BLaER1 treated with 17β-estradiol and CSF1 and Interleukin-3, amounts not matched to agents 10 nM and 100 nM (cell line): Measurements from ENCODE around the gene PBX1.

ENCODE experiments used
- H3K27ac ChIP-seq, 11 experiments: shearing (Covaris generic); formaldehyde crosslinking; 2 replicates each; pipeline ENCODE4 v1.8.1; 2022
- H3K27me3 ChIP-seq, 11 experiments: shearing (Covaris generic); formaldehyde crosslinking; 2 replicates each; pipeline ENCODE4 v1.8.1; 2022
- H3K36me3 ChIP-seq, 11 experiments: shearing (Covaris generic); formaldehyde crosslinking; 2 replicates each; pipeline ENCODE4 v1.8.1; 2022
- H3K4me1 ChIP-seq, 10 experiments: shearing (Covaris generic); formaldehyde crosslinking; 2 replicates each; pipeline ENCODE4 v1.8.1; 2022
- H3K4me2 ChIP-seq, 11 experiments: shearing (Covaris generic); formaldehyde crosslinking; 2 replicates each; pipeline ENCODE4 v1.8.1; 2022
- H3K4me3 ChIP-seq, 10 experiments: shearing (Covaris generic); formaldehyde crosslinking; 2 replicates each; pipeline ENCODE4 v1.8.1; 2022
- H3K9ac ChIP-seq, 11 experiments: shearing (Covaris generic); formaldehyde crosslinking; 2 replicates each; pipeline ENCODE4 v1.8.1; 2022
- H3K9me3 ChIP-seq, 11 experiments: shearing (Covaris generic); formaldehyde crosslinking; replicated peaks in 1 of 11; 2 replicates each; pipeline ENCODE4 v1.8.1; 2022
- H4K20me1 ChIP-seq, 11 experiments: shearing (Covaris generic); formaldehyde crosslinking; 2 replicates each; pipeline ENCODE4 v1.8.1; 2022
- Cebpa-rat ChIP-seq, 11 experiments: shearing (Covaris generic); IDR thresholded peaks; 2 replicates each; pipeline ENCODE4 v1.8.1; 2022

PBX1 gene

DNA sequence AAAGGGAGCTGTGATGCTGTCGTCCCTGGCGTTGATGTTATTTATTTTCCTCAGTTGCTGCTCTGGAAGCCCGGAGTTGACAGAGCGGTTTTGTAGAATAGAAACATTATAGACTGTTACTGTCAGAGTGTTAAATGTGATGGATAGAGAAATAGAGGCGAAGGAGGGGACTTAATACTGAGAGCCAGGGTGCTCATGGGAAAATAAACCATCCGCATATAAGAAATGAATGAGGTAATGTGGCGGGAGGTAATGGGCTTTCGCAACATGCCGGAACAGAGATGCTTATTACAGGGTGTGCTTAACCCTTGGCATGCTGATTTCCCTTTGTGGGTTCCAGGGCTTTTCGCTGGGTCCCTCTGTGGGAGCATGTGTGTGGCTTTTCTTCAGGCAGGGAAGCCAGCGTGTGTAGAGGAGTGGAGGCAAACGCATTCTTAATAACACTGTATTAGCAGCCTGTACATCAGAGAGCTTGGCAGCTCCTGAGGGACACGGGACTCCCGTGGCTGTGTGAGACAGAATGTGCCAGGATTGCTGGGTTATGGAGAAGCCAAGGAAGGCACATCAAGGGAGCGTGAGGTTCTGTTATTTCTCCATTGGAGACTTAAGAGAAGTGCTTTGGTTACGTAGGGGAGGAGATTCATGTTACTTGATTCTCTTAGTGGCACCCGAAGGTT is 141.0 kb downstream of the PBX1 start:
- Histone ChIP-seq H3K4me3 (no peak overlapping the region), H3K4me2 (no peak overlapping the region), H4K20me1 (peaks cover 4 to 86% (median 32%) of the 10 kb centered on the region in 11 experiments; a peak in 18 of 22 replicates), H3K9me3 (no peaks in the 10 kb centered on the region), H3K4me1 (no peaks in the 10 kb centered on the region), H3K36me3 (peaks cover 0 to 73% (median 40%) of the 10 kb centered on the region in 11 experiments; a peak in 17 of 22 replicates), H3K9ac (no peak overlapping the region), H3K27me3 (peaks cover 0 to 7% (median 6%) of the 10 kb centered on the region in 11 experiments; a peak in 14 of 22 replicates), H3K27ac (no peak overlapping the region)
- peak in 2 of 11 experiments; percentile 21 to 30; a peak in 1 of 22 replicates for TF ChIP-seq Cebpa-rat (IDR thresholded peaks at IDR 0.05)

DNA sequence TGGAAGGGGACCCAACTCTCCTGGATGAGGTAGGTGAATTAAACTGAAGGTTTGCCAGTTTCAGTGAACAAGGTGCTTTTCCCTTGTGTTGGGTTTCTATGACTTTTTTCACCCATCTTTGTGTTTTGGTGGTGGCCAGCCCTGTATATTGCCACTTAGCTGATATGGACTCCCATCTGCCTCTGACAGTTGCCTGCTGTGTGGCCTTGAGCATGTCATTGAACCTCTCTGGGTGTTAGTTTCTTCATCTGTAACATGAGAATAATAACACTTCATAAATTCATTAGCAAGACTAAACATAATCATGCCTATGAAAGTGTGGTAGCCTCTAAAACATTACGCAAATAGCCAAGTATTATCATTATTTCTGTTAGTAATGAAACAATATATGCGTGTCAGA is 141.7 kb downstream of the PBX1 start:
- H3K4me3 ChIP-seq = no peak overlapping the region
- H3K4me1 ChIP-seq = peaks cover 0 to under 1% (median 0%) of the 10 kb centered on the region in 10 experiments; a peak in 2 of 20 replicates
- TF ChIP-seq Cebpa-rat (IDR thresholded peaks at IDR 0.05) = no peak
- no peaks in the 10 kb centered on the region for H3K9me3 ChIP-seq
- peaks cover 0 to 73% (median 40%) of the 10 kb centered on the region in 11 experiments; a peak in 17 of 22 replicates for H3K36me3 ChIP-seq
- no peak overlapping the region for H3K27ac ChIP-seq
- H3K27me3 ChIP-seq = peaks cover 0 to 7% (median 6%) of the 10 kb centered on the region in 11 experiments; a peak in 14 of 22 replicates
- peaks cover 4 to 93% (median 33%) of the 10 kb centered on the region in 11 experiments; a peak in 18 of 22 replicates for H4K20me1 ChIP-seq
- H3K4me2 ChIP-seq = no peak overlapping the region
- H3K9ac ChIP-seq = no peak overlapping the region

DNA sequence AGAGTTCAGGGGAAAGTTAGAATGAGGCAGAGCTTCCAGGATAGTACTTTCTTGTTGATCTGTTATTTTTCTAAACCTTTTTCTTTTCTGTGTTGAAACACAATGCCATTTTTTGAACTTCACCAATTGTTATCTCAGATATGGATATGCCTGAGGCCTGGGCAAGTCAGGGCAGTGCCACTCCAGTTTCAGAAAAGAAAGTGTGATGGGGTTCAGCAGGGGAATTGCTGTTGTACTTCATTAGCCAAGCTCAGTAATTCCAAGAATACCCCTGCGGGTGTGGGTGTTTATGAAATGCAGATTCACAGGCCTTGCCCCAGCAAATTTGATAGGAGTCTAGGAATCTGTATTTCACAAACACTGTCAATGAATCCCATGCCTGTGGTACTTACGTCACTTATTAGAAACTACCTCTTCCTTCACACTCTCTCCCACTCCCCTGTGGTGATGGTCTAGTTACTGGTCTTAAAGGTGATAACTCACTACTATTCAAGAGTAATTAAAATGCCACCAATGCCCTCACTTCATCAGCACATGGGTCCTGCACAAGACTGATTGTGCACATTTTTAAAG is 142.3 kb downstream of the PBX1 start:
- Histone ChIP-seq H3K4me3 (no peak overlapping the region), H3K9ac (no peak overlapping the region), H3K9me3 (no peaks in the 10 kb centered on the region), H3K4me2 (no peak overlapping the region), H4K20me1 (peaks cover 3 to 96% (median 34%) of the 10 kb centered on the region in 11 experiments; a peak in 18 of 22 replicates), H3K4me1 (peaks cover 0 to 7% (median 0%) of the 10 kb centered on the region in 10 experiments; a peak in 3 of 20 replicates), H3K27me3 (peaks cover 0 to 7% (median 6%) of the 10 kb centered on the region in 11 experiments; a peak in 14 of 22 replicates), H3K27ac (no peak overlapping the region), H3K36me3 (peaks cover 0 to 78% (median 42%) of the 10 kb centered on the region in 11 experiments; a peak in 17 of 22 replicates)
- no peak for TF ChIP-seq Cebpa-rat (IDR thresholded peaks at IDR 0.05)

DNA sequence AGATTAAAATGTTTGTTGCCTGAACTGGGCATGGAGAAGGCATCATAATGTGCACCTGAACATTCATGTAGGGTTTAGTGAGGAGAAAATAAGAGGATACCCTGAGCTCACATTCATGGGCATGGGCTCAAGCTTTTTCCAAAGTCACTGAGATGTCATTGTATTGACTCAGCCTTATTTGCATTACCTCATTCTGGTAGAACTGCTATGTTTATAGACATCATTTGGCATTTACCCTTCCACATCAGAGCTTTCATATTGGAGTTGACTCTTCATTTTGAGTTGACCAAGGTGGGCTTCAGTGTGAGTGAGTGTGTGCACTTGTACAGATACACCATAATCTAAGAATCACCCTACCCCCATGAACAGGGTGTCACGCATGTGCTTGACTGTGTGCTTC is 143.2 kb downstream of the PBX1 start:
- TF ChIP-seq Cebpa-rat (IDR thresholded peaks at IDR 0.05) = no peak

DNA sequence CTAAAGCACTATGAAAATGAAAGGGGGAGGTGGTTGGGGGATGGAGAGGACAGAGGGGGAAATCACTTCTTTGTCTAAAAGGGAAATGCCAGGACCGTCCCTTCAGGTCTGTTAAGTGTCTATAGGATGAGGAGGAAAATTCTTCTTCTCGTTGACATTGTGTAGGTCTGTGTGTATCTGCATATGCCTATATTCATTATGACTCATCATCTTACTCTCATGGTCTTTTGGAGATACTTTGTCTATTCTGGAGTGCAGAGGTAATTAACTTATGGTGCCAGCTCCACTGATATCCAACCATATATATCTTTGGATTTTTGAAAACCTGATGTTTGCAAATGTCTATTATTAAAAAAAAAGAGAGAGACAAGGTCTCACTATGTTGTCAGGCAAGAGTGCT is 143.7 kb downstream of the PBX1 start:
- peaks cover 0 to 96% (median 41%) of the 10 kb centered on the region in 11 experiments; a peak in 18 of 22 replicates for H4K20me1 ChIP-seq
- no peak overlapping the region; a peak in 1 of 22 replicates for H3K27ac ChIP-seq
- H3K4me2 ChIP-seq = no peak overlapping the region

More for the DNA sequence above, 143.2 kb downstream of the PBX1 start:
- peaks cover 0 to 7% (median 6%) of the 10 kb centered on the region in 11 experiments; a peak in 14 of 22 replicates for H3K27me3 ChIP-seq
- peaks cover 0 to 96% (median 38%) of the 10 kb centered on the region in 11 experiments; a peak in 18 of 22 replicates for H4K20me1 ChIP-seq
- H3K4me3 ChIP-seq = no peak overlapping the region
- H3K4me2 ChIP-seq = no peak overlapping the region
- no peaks in the 10 kb centered on the region for H3K9me3 ChIP-seq
- no peak overlapping the region for H3K9ac ChIP-seq
- H3K4me1 ChIP-seq = peaks cover 0 to 16% (median 0%) of the 10 kb centered on the region in 10 experiments; a peak in 3 of 20 replicates
- H3K27ac ChIP-seq = no peak overlapping the region
- peaks cover 0 to 78% (median 42%) of the 10 kb centered on the region in 11 experiments; a peak in 17 of 22 replicates for H3K36me3 ChIP-seq

GRCh38 chr1:164703463-164703862 is 144.5 kb downstream of the PBX1 start:
- peaks cover 0 to 97% (median 46%) of the 10 kb centered on the region in 11 experiments; a peak in 18 of 22 replicates for H4K20me1 ChIP-seq
- H3K36me3 ChIP-seq = peaks cover 3 to 80% (median 43%) of the 10 kb centered on the region in 11 experiments; a peak in 19 of 22 replicates
- no peaks in the 10 kb centered on the region for H3K9me3 ChIP-seq
- no peak for TF ChIP-seq Cebpa-rat (IDR thresholded peaks at IDR 0.05)
- H3K27ac ChIP-seq = no peak overlapping the region; a peak in 1 of 22 replicates
- H3K4me1 ChIP-seq = peaks cover 0 to 28% (median under 1%) of the 10 kb centered on the region in 10 experiments; a peak in 9 of 20 replicates
- H3K27me3 ChIP-seq = peaks cover 0 to 7% (median 6%) of the 10 kb centered on the region in 11 experiments; a peak in 14 of 22 replicates
- H3K4me3 ChIP-seq = no peak overlapping the region
- no peak overlapping the region for H3K4me2 ChIP-seq
- no peak overlapping the region for H3K9ac ChIP-seq

More for the DNA sequence above, 143.7 kb downstream of the PBX1 start:
- no peak overlapping the region for H3K9ac ChIP-seq
- H3K4me1 ChIP-seq = peaks cover 0 to 20% (median 0%) of the 10 kb centered on the region in 10 experiments; a peak in 5 of 20 replicates
- H3K4me3 ChIP-seq = no peak overlapping the region
- H3K36me3 ChIP-seq = peaks cover 0 to 77% (median 41%) of the 10 kb centered on the region in 11 experiments; a peak in 17 of 22 replicates
- no peak for TF ChIP-seq Cebpa-rat (IDR thresholded peaks at IDR 0.05)
- no peaks in the 10 kb centered on the region for H3K9me3 ChIP-seq
- peaks cover 0 to 7% (median 6%) of the 10 kb centered on the region in 11 experiments; a peak in 14 of 22 replicates for H3K27me3 ChIP-seq

- H3K27me3 ChIP-seq = peaks cover 0 to 7% (median 6%) of the 10 kb centered on the region in 11 experiments; a peak in 14 of 22 replicates
- no peak for TF ChIP-seq Cebpa-rat (IDR thresholded peaks at IDR 0.05)
- H3K4me3 ChIP-seq = no peak overlapping the region
- peaks cover 3 to 80% (median 43%) of the 10 kb centered on the region in 11 experiments; a peak in 19 of 22 replicates for H3K36me3 ChIP-seq
- no peak overlapping the region for H3K4me2 ChIP-seq
- H3K27ac ChIP-seq = no peak overlapping the region
- H4K20me1 ChIP-seq = peaks cover 0 to 97% (median 51%) of the 10 kb centered on the region in 11 experiments; a peak in 18 of 22 replicates
- no peaks in the 10 kb centered on the region for H3K9me3 ChIP-seq
- H3K4me1 ChIP-seq = peaks cover 0 to 34% (median 5%) of the 10 kb centered on the region in 10 experiments; a peak in 13 of 20 replicates
- H3K9ac ChIP-seq = no peak overlapping the region
Measured at GRCh38 chr1:164703960-164704411, 145.0 kb downstream of the PBX1 start.

DNA sequence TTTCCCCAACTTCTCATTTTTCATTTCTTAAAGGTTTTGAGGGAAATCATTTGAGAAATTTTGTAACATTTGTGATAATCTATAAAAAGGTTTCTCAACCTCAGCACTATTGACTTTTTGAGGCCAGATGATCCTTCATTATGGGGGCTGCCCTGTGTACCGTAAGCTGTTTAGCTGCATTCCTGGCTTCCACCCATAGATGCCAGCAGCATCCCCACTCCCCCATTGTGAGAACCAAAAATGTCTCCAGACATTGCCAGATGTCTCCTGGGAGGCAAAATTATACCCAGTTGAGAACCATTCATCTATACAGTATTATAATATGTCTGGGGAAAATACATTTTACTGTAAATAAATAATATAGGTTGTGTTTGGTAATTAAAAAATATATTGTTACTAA is 146.0 kb downstream of the PBX1 start:
- H3K4me2 ChIP-seq = no peak overlapping the region
- peaks cover 0 to 97% (median 45%) of the 10 kb centered on the region in 11 experiments; a peak in 18 of 22 replicates for H4K20me1 ChIP-seq
- H3K36me3 ChIP-seq = peaks cover 3 to 80% (median 52%) of the 10 kb centered on the region in 11 experiments; a peak in 20 of 22 replicates
- TF ChIP-seq Cebpa-rat (IDR thresholded peaks at IDR 0.05) = no peak
- H3K9me3 ChIP-seq = no peaks in the 10 kb centered on the region
- H3K27ac ChIP-seq = no peak overlapping the region
- no peak overlapping the region for H3K4me3 ChIP-seq
- H3K4me1 ChIP-seq = peaks cover 0 to 43% (median 13%) of the 10 kb centered on the region in 10 experiments; a peak in 13 of 20 replicates
- peaks cover 0 to 7% (median 6%) of the 10 kb centered on the region in 11 experiments; a peak in 14 of 22 replicates for H3K27me3 ChIP-seq
- no peak overlapping the region for H3K9ac ChIP-seq
